CD4-positive, alpha-beta T cell treated with Interleukin-1 beta for 1 hour (primary cell): ENCODE data around the gene SLCO2A1.

Experiments used
- DNase-seq, 2 donors: peaks; one replicate each; pipeline ENCODE4 v3.0.0-alpha.2; 2020 to 2022

Gene SLCO2A1

GRCh38 chr3:133997871-133998635 lies 31.7 kb downstream of the SLCO2A1 start:
- no peak for DNase-seq

- DNase-seq: no peak
These were observed 32.7 kb downstream of the SLCO2A1 start for GRCh38 chr3:133996996-133997395.

- DNase-seq: no peak
These were observed 33.5 kb downstream of the SLCO2A1 start for GRCh38 chr3:133996251-133996661.

- DNase-seq: no peak
These were observed 34.5 kb downstream of the SLCO2A1 start for GRCh38 chr3:133995264-133995663.

- DNase-seq: no peak
These were observed 35.4 kb downstream of the SLCO2A1 start for GRCh38 chr3:133994166-133994890.

- no peak for DNase-seq
These were observed 36.6 kb downstream of the SLCO2A1 start for GRCh38 chr3:133992951-133993620.

- no peak for DNase-seq
These were observed 37.3 kb downstream of the SLCO2A1 start for GRCh38 chr3:133992381-133992780.

GRCh38 chr3:133991637-133992036 lies 38.1 kb downstream of the SLCO2A1 start:
- DNase-seq: no peak

GRCh38 chr3:133991209-133991608 lies 38.5 kb downstream of the SLCO2A1 start:
- DNase-seq: no peak

GRCh38 chr3:133989936-133990702 lies 39.6 kb downstream of the SLCO2A1 start:
- DNase-seq: no peak

GRCh38 chr3:133988631-133989161 lies 41.0 kb downstream of the SLCO2A1 start:
- DNase-seq: no peak

- DNase-seq: no peak
These were observed 41.7 kb downstream of the SLCO2A1 start for GRCh38 chr3:133987948-133988484.

- DNase-seq: no peak
These were observed 42.6 kb downstream of the SLCO2A1 start for GRCh38 chr3:133987136-133987535.

- DNase-seq: no peak
These were observed 43.4 kb downstream of the SLCO2A1 start for GRCh38 chr3:133986311-133986710.

- DNase-seq: no peak
These were observed 44.8 kb downstream of the SLCO2A1 start for GRCh38 chr3:133984975-133985374.

GRCh38 chr3:133983576-133984560 lies 45.9 kb downstream of the SLCO2A1 start:
- no peak for DNase-seq

- no peak for DNase-seq
These were observed 46.6 kb downstream of the SLCO2A1 start for GRCh38 chr3:133983126-133983525.

- DNase-seq: no peak
These were observed 49.2 kb downstream of the SLCO2A1 start for GRCh38 chr3:133980550-133980949.

- no peak for DNase-seq
These were observed 49.7 kb downstream of the SLCO2A1 start for GRCh38 chr3:133980035-133980434.

GRCh38 chr3:133979553-133979952 lies 50.2 kb downstream of the SLCO2A1 start:
- DNase-seq: no peak

- DNase-seq: no peak
These were observed 52.2 kb downstream of the SLCO2A1 start for GRCh38 chr3:133977568-133977967.
